ENCODE results near the gene ANXA6.

Gene ANXA6

DNA sequence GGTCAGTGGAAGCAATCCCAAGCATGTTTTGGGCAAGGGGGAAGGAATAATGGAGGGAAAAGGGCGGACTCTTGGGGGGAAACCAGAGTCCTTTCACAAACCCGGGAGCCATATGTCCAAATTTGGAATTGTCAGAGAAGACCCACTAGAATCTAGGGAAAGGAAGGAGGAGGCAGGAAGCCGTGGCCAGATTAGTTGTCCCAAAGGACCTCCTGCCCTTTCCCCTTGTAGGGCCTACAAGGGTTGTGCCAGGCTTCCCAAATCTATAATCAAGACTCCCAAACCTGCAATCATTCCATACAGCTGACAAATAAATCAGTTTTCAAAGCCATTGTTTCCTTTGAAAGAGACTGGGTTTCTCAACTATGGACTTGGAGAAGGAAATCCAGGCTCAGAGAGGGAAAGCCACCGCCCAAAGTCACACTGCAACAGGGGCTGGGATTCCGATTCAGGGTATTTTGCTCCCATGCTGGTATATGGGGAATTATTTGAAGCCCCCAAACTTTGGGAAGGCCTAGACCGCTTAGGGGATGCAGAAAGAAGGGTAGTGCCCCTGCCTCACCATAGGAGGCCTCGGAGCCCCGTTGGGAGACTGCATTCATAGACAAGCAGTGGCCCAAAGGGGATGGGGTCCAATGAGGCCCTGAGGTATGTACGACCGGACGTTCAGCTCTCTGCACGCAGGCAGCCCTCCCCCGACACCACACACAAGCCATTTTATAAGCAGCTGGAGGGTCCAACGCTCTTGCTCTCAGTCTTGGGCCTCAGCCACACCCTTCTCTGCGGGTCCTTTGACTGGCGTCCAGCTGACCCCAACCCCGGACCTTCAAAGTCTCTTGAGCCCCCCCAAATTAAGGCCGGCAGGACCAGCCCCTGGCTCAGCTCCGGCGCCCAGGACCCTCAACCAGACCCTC lies 815 bp downstream of the ANXA6 start:
- TF ChIP-seq, protein P1, sequence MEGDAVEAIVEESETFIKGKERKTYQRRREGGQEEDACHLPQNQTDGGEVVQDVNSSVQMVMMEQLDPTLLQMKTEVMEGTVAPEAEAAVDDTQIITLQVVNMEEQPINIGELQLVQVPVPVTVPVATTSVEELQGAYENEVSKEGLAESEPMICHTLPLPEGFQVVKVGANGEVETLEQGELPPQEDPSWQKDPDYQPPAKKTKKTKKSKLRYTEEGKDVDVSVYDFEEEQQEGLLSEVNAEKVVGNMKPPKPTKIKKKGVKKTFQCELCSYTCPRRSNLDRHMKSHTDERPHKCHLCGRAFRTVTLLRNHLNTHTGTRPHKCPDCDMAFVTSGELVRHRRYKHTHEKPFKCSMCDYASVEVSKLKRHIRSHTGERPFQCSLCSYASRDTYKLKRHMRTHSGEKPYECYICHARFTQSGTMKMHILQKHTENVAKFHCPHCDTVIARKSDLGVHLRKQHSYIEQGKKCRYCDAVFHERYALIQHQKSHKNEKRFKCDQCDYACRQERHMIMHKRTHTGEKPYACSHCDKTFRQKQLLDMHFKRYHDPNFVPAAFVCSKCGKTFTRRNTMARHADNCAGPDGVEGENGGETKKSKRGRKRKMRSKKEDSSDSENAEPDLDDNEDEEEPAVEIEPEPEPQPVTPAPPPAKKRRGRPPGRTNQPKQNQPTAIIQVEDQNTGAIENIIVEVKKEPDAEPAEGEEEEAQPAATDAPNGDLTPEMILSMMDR (IDR thresholded peaks at IDR 0.05; ENCODE audit: low read depth, low read length) = 0 out of 2 replicates have a peak, but pooled peaks have one; percentile 10

DNA sequence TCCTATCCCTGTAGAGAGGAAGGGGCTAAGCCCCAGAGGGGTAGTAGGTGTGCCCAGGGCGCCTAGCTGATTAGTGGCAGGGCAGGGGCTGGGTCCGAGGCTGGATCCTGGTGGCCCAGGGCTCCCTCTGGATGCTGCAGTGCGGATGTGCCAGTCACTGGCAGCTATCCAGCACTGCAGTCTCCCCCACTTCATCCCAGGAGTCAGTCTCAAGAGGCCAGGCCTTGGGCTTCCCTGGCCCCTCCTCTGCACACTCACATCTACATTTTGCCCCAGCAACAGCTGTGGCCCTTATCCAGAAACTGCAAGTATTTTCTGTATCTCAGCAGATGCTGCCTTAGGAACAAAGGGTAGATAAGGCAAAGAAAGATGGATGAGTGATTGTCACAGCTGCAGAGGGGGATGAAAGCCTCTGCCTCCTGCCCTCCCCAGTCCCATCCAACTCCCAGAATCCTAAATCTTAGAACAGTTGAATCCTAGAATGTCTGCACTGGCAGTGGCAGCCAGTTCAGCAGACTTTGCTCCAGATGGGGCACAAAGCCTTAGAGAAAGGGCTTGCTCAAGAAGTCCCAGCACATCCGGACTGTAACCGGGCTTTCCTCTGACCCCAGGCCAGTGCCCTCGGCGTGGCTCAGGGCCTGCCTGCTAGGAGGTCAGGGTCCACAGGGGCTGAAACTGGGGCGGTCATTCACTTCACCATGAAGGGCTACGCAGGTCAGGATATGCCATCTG lies 1.6 kb downstream of the ANXA6 start:
- peak overlapping the region; percentile 79 for H3K4me3 ChIP-seq (ENCODE audit: low read depth, low read length)
- TF ChIP-seq, protein P1 (IDR thresholded peaks at IDR 0.05; ENCODE audit: low read depth, low read length) = no peak

More for the DNA sequence above, 815 bp downstream of the ANXA6 start:
- peak overlapping the region; percentile 79 for H3K4me3 ChIP-seq (ENCODE audit: low read depth, low read length)

DNA sequence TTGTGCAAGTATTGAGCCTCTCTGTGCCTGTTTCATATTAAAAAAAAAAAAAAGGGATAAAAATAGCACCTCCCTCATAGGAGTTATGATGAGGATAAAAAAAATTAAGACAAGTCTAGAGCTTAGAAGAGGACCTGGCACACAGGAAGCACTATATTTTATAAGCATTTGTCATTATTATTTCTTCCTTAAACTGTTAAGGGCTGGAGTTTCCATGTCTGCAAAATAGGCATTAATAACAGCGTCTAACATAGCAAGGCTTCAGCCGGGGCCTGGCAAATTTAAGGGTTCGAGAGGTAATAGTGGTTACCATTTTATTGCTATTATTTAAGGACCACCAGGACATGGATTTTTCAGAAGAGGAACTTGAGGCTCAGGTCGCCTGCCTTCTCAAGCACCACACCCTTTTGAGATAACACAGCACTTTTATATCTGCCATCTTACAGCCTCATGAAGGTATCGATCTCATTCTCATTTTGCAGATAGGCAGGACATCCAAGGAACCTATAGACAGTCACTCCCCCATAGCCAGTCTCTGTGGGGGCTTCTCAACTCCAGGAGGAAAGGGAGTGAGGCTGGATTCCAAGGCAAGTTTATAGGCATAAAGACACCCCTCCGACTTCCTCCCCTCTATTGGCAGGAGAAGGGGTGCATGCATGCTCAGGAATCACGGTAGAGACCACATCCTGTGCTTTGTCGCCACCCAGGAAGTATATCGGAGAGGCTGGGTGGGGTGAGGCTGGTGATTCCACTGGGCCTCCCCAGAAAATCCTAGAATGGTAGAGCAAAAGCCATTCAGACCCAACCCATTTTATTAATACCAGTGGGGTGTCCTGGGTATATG lies 2.4 kb downstream of the ANXA6 start:
- H3K4me3 ChIP-seq (ENCODE audit: low read depth, low read length) = peak overlapping the region; percentile 79
- TF ChIP-seq, protein P1 (IDR thresholded peaks at IDR 0.05; ENCODE audit: low read depth, low read length) = no peak

DNA sequence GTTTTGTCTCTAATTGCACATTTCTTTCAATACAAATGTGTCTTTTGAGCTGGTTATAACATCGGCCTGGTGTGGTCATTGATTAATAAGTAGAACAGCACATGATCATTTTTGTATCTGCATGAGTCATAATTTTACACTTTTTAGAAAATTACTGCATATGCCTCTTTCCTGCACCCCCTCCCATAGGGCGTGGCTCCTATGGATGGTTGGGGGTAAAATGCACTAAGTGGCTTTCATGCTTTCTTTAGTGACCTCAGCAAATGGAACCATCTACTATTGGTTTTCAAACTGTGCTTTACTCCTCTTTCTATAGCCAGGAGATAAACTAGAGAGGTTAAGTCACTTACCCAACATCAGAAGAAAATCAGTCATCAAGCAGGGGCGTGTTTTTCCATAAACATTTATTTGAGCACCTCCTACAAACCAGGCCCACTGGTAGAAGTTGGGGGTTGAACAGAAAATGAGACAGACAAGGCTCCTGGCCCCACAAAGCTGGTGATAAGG lies 3.8 kb downstream of the ANXA6 start:
- TF ChIP-seq, protein P1 (IDR thresholded peaks at IDR 0.05; ENCODE audit: low read depth, low read length) = no peak
- no peak overlapping the region for H3K4me3 ChIP-seq (ENCODE audit: low read depth, low read length)

DNA sequence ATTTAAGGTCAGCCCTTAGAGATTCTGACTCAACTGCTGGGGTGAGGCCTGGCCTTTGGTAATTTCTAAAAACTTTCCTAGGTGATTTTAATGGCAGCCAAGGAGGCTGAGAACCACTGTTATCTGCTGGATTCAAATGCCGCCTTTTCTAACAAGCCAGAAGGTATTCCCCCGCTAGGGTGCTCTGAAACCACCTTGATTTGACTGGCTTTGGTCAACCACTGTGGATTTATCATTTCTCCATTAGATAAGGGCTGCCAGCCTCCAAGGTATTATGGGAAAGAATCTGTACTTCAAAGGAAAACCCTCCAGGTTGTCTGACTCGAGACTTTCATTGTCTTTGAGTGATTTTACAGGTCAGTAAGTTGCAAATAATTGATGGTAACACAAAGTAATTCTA lies 4.3 kb downstream of the ANXA6 start:
- TF ChIP-seq, protein P1 (IDR thresholded peaks at IDR 0.05; ENCODE audit: low read depth, low read length) = no peak
- H3K4me3 ChIP-seq (ENCODE audit: low read depth, low read length) = no peak overlapping the region

DNA sequence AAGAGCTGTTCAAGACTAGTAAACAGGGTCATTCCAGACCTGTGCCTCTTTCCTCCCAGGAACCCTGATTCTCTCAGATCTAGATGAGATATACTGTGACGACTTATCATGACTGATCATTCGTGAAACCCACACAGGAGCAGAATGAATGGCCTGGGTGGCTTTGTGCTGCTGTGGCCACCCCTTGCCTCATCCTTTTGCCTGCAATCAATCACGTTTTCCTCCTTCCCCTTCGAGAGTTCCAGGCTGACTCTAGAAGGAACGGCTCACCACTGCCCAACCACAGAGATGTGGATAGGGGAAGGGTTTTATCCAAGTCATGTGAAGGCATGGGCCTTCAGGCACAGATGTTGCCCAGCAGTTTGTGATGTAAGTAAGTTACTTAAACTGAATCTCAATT lies 5.8 kb downstream of the ANXA6 start:
- TF ChIP-seq, protein P1 (IDR thresholded peaks at IDR 0.05; ENCODE audit: low read depth, low read length) = no peak
- no peak overlapping the region for H3K4me3 ChIP-seq (ENCODE audit: low read depth, low read length)
